Stimulated activated CD4-positive, alpha-beta T cell treated with anti-CD3 and anti-CD28 coated beads, Interleukin-1b, Interleukin-23, amount 100 ng/mL, for 4 hours (primary cell): ENCODE results near the gene SLC30A4.
"Not testable (repeated sequence)": the region's sequence is repeated elsewhere in the genome, so short reads cannot be mapped to it uniquely, and the experiment has no call there.

ENCODE experiments used
- DNase-seq, 2 donors: peaks; one replicate each; pipeline ENCODE4 v3.0.0-alpha.2; 2020; ENCODE audit warnings: low read depth in 2 of 2

The SLC30A4 gene

GRCh38 chr15:45522328-45523165 is at the start of gene SLC30A4:
Gene SLC30A4 (minus strand): TSS chr15:45522755. CDS start chr15:45522354, 401 bp downstream.
- DNase-seq = peak; percentile 43 to 55

GRCh38 chr15:45555934-45556608 is 33.5 kb upstream of the SLC30A4 start:
- DNase-seq = no peak

- no peak for DNase-seq
These were observed 29.1 kb upstream of the SLC30A4 start for GRCh38 chr15:45551676-45552075.

GRCh38 chr15:45550436-45550835 is 27.9 kb upstream of the SLC30A4 start:
- no peak for DNase-seq

GRCh38 chr15:45549541-45550220 is 27.1 kb upstream of the SLC30A4 start:
- no peak for DNase-seq

- no peak for DNase-seq
These were observed 26.4 kb upstream of the SLC30A4 start for GRCh38 chr15:45548753-45549520.

GRCh38 chr15:45546789-45547188 is 24.2 kb upstream of the SLC30A4 start:
- no peak for DNase-seq

GRCh38 chr15:45544266-45545023 is 21.9 kb upstream of the SLC30A4 start:
- DNase-seq = no peak

- no peak for DNase-seq
These were observed 20.5 kb upstream of the SLC30A4 start for GRCh38 chr15:45543051-45543450.

GRCh38 chr15:45540531-45540930 is 18.0 kb upstream of the SLC30A4 start:
- DNase-seq = no peak

GRCh38 chr15:45539680-45540079 is 17.1 kb upstream of the SLC30A4 start:
- DNase-seq = no peak

GRCh38 chr15:45536934-45537333 is 14.4 kb upstream of the SLC30A4 start:
- no peak for DNase-seq

GRCh38 chr15:45535486-45536042 is 13.0 kb upstream of the SLC30A4 start:
- DNase-seq = no peak

GRCh38 chr15:45534821-45535220 is 12.3 kb upstream of the SLC30A4 start:
- no peak for DNase-seq

- DNase-seq = not testable (repeated sequence)
These were observed 10.3 kb upstream of the SLC30A4 start for GRCh38 chr15:45532892-45533291.

- DNase-seq = no peak
These were observed 7.1 kb upstream of the SLC30A4 start for GRCh38 chr15:45529613-45530012.

- no peak for DNase-seq
These were observed 4.5 kb upstream of the SLC30A4 start for GRCh38 chr15:45527086-45527485.

GRCh38 chr15:45523166-45523460 is 558 bp upstream of the SLC30A4 start:
- no peak for DNase-seq

GRCh38 chr15:45521596-45522327 is 793 bp downstream of the SLC30A4 start:
- no peak for DNase-seq

GRCh38 chr15:45510758-45511280 is 11.7 kb downstream of the SLC30A4 start:
- DNase-seq = no peak
